ENCODE data around the gene CARD8.

CARD8 gene

GRCh38 chr19:48210005-48210404 lies 45.7 kb downstream of the CARD8 start:
- DNase-seq (ENCODE audit: low read depth in 2 of 2): no peak

DNA sequence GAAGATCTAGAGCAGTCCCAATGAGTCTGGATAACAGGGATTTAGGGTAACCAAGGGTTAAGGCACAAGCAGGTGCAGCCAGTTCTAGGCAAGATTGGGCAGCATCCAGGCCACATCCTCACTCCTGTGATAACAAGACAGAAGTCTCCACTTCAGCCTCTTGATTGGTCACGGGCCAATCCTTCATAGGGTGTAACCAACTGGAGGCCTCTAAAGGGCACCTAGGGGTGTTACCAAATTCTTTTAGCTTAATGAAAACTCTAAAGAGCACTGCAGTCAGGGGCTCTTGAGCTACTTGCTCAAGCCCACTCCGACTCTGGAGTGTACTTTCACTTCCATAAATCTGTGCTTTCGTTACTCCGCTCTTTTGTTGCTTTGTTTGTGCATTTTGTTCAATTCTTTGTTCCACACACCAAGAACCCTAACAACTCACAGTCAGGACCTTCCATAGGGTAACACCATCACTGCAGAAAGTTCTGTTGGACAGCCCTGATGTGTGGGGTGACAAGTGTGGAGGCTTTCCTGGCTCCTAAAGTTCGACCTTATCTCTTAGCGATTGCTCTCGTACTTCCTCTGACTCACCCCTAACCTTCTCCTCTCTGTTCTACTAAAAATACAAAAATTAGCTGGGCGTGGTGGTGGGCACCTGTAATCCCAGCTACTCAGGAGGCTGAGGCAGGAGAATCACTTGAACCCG lies 49.2 kb downstream of the CARD8 start:
- DNase-seq (ENCODE audit: low read depth in 2 of 2): no peak

- peak; percentile 84 to 87 for DNase-seq (ENCODE audit: low read depth in 2 of 2)
Measured at GRCh38 chr19:48203794-48204628, 51.7 kb downstream of the CARD8 start.

- DNase-seq (ENCODE audit: low read depth in 2 of 2): no peak
Measured at GRCh38 chr19:48203222-48203793, 52.4 kb downstream of the CARD8 start.

DNA sequence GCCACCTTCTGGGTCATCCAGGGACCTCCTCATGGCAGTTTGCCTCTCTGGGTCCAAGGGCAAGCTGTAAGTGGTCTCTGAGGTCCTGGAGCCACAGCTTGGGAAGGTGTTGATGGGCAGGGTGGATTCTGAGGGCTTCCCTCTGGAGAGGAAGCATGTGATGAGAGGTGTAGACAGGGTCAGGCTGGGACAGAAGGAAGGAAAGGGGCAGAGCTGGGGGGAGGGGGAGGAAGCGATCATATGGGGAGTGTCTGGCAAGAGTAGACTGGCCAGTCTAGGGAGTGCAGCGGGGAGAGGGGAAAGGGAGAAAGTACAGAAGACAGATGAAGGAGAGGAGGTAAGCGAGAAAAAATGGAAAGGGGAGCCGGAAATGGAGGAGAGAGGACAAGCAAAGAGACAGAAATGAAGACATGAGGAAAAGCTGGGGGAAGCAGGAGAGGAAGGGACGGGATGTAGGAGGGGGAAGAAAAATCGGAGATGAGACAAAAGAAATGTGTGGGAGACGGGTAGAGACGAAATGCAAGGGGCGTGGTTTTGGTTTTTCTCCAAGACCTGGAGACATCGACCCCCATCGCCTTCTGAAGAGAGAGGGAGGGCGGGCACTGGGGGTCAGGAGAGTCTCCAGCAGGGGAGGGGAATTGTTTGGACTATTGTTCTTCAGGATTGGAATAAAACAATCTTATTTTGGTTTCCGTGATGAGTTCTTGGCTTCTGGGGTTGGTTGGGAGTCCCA lies 58.6 kb downstream of the CARD8 start:
- no peak for DNase-seq (ENCODE audit: low read depth in 2 of 2)

DNA sequence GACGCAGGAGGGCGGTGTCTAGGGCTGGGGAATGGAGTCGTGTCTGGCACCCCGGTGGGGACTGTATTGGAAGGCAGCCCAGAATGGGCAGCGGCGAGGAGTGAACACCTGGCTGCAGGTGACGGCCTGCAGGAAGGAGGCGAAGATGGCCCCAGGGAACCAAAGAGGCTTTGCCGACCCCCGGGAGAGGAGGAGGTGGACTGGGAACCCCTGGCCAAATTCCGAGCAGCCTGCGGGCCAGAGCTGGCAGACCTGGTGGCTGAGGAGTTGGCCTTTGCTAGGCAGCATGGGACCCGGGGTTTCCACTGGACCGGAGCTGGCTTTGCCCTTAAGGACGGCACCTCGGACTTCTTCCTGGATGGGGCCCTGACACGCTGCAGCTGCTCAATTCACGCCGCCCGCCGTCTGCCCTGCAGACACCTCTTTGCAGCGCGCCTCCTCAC lies 59.4 kb downstream of the CARD8 start:
- DNase-seq (ENCODE audit: low read depth in 2 of 2): no peak

GRCh38 chr19:48194844-48195830 lies 60.6 kb downstream of the CARD8 start:
- DNase-seq (ENCODE audit: low read depth in 2 of 2): no peak

DNA sequence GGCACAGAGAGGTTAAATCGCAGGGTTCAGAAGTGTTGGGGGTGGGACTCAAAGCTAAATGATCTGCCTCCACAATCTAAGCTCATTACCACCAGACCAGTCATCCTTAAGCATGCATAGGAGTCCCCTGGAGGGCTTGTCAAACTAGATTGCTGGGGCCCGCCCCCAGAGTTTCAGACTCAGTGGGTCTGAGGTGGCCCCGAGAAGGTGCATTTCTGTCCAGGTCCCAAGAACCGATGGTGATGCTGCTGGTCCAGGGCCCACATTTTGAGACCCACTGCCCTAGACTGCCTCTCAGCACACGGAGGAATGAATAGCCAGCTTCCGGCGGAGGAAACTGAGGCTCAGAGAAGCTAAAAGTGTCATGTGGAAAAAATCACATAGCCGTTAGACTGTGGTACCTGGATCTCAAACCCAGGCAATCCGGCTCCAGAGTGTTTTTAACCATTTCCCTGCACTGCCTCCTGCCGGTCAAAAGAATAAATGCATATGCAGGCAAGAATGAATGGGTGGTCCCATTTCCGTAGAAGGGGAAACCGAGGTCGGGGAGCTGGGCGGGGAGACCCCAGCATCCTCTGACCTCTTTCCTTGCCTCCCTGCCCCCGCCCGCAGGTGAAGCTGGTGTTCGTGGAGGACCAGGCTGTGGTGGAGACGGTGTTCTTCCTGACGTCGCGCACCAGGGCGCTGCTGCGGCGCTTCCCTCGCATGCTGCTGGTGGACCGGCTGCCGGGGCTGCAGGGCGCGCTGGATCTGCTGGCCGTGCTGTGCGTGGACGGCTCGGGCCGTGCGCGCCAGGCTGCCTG lies 61.5 kb downstream of the CARD8 start:
- DNase-seq (ENCODE audit: low read depth in 2 of 2): no peak

- DNase-seq (ENCODE audit: low read depth in 2 of 2): no peak
Measured at GRCh38 chr19:48192750-48193149, 63.0 kb downstream of the CARD8 start.

- no peak for DNase-seq (ENCODE audit: low read depth in 2 of 2)
Measured at GRCh38 chr19:48190885-48191284, 64.8 kb downstream of the CARD8 start.

DNA sequence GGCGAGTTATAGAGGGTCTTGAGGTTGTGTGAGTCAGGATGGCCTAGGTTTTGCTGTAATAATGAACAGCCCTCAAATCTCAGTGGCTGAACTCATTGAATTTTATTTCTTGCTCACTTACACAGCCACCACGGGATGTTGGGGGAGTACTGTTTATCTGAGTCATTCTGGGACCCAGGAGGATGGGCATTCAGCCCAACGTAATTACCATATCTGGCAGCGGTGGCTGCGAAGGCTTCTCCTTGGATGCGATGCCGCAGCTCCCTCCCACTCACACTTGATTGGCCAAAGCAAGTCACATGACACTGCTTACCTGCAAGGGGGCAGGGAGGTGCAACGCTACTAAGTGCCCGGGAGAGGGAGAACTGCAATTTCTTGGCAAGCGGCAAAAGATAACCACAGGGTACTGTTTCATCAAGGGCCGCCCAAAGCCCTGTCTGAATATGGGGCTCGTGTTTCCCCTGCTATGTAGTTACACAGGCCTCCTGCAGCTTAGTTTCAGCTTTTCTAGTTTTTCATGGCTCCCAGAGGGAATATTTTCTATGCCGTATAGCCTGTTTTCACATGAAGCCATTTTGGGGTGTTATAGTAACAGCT lies 65.3 kb downstream of the CARD8 start:
- peak; percentile 14 to 30 for DNase-seq (ENCODE audit: low read depth in 2 of 2)

DNA sequence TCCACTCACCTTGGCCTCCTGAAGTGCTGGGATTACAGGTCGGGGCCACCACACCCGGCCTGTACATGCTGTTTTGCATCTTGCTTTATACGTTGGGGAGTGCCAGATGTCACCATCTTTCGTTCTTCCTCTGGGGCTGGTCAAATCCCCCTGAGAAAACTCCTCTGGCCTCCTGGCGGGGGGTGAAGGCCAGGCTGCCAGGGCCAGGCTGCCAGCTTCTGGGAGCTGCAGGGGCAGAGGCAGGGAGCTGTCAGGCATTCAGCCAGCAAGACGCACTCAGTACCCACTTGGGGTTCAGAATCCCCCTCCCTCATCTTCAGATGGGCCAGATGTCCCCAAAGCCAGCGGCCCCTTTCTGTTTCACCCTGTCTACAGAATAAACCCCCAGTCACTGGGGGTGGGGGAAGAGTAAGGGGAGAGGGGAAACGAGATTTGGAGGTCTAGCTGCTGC lies 69.1 kb downstream of the CARD8 start:
- DNase-seq (ENCODE audit: low read depth in 2 of 2): no peak

- DNase-seq (ENCODE audit: low read depth in 2 of 2): no peak
Measured at GRCh38 chr19:48186015-48186414, 69.7 kb downstream of the CARD8 start.

GRCh38 chr19:48183356-48183755 lies 72.4 kb downstream of the CARD8 start:
- no peak for DNase-seq (ENCODE audit: low read depth in 2 of 2)

GRCh38 chr19:48182434-48182833 lies 73.3 kb downstream of the CARD8 start:
- DNase-seq (ENCODE audit: low read depth in 2 of 2): no peak

DNA sequence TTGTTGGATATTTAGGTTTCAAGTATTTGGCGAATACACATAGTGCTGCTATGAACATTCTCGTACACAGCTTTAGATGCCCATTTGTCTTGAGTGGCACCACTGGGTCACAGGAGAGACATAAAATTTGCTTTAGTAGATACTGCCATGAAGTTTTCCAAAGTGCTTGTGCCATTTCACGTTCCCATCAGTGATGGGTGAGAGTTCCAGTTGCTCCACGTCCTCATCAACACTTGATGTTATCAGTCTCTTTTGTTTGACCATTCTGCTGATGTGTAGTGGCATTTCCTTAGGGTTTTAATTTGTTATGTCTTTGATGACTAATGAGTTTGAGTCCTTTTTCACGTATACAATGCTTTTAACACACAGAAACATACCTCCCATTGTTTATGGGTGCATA lies 74.2 kb downstream of the CARD8 start:
- no peak for DNase-seq (ENCODE audit: low read depth in 2 of 2)

DNA sequence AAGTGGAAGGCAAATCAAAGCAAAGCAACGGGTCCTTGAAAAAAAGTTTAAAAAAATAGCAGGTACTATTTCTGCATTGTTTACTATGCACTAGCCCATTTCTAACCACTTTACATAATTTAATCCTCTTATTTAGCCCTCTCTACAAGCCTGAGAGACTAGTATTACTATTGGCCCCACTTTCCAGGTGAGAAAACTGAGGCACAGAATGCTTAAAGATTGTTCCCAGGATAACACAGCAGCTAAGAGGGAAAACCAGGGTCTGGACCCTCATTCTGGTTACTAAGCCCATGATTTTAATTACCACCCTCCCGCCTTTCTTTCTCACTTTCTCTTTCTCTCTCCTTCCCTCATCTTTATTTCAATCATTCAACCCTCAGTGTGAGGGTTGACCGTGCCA lies 79.5 kb downstream of the CARD8 start:
- no peak for DNase-seq (ENCODE audit: low read depth in 2 of 2)

- no peak for DNase-seq (ENCODE audit: low read depth in 2 of 2)
Measured at GRCh38 chr19:48175578-48175977, 80.1 kb downstream of the CARD8 start.

DNA sequence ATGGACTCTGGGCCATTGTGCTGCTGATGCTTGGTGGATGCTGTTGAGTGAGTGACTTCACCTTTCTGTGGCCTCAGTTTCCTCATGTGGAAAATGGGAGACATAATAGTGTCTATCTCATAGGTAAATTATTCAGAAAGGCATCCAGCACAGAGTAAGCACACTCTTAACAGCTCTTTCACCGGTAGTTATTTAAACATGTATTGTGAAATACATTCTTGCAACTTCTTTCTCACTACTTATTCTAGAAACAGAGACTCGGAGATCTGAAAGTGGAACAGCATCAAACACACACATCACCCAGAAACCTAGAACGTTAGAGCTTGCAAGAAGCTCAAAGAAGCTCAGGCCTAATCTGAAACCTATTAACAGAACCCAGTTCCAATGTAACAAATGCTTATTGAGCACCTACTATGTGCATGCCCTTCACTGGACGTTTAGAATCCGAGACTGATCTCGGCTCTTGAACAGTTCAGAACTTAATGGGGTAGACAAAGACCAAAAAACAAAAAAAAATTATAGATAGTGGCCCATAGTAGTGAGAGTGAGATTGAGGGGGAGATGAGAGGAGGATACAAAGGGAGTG lies 81.2 kb downstream of the CARD8 start:
- no peak for DNase-seq (ENCODE audit: low read depth in 2 of 2)
